PC-3 (cell line): ENCODE data around the gene ZFAND6. TPM values are rescaled to one million over a fixed set of nuclear protein-coding genes. Genes with fewer than 3 reads are reported as not detected.
A peak's percentile ranks its signal among the peaks of the same experiment; 100 is the strongest.

ENCODE experiments used
- ATAC-seq: fragments of 200-7000 bp; cut with Tn5 transposase; 2 replicates; pipeline ENCODE4 v1.9.1; 2020; ENCODE audit warnings: mild to moderate bottlenecking, moderate library complexity
- BruUV-seq: library from RNA; stranded (reverse); fragments of 400-500 nt; replicated peaks from 2 replicates; lab custom pipeline; 2021; lab: Mats Ljungman, UMichigan
- CTCF ChIA-PET: fragments of 300-600 bp; sonication (Branson Sonifier 250); formaldehyde crosslinking; loops from one replicate; lab custom pipeline; 2022; ENCODE audit warnings: antibody characterized with exemption; lab: Charles Lee
- POLR2A ChIA-PET: fragments of 300-600 bp; sonication (Branson Sonifier 250); formaldehyde crosslinking; loops from one replicate; lab custom pipeline; 2022; ENCODE audit warnings: antibody characterized with exemption; ENCODE audit not compliant: unreplicated experiment; lab: Charles Lee
- DNase-seq: peaks from one replicate; pipeline ENCODE4 v3.0.0-alpha.2; 2015
- H2AFZ ChIP-seq: fragments of 300-600 bp; sonication (generic); 2 replicates; pipeline ENCODE4 v1.6.0; 2016; ENCODE audit warnings: antibody characterized with exemption, low read length
- H3F3A ChIP-seq: fragments of 300-600 bp; sonication (generic); one replicate; pipeline ENCODE4 v1.6.0; 2017; ENCODE audit warnings: antibody characterized with exemption, low read length, control low read depth, mild to moderate bottlenecking; ENCODE audit not compliant: unreplicated experiment
- H3K27ac ChIP-seq: fragments of 300-600 bp; sonication (generic); 2 replicates; pipeline ENCODE4 v1.5.1; 2016; ENCODE audit warnings: mild to moderate bottlenecking, low read length
- H3K27me3 ChIP-seq: fragments of 300-600 bp; sonication (generic); 2 replicates; pipeline ENCODE4 v1.6.1; 2016; ENCODE audit warnings: low read length, mixed read lengths
- H3K36me3 ChIP-seq: fragments of 300-600 bp; sonication (generic); 2 replicates; pipeline ENCODE4 v1.6.1; 2016; ENCODE audit warnings: low read depth, mixed run types, low read length, mixed read lengths
- H3K4me1 ChIP-seq: fragments of 300-600 bp; sonication (generic); 2 replicates; pipeline ENCODE4 v1.5.1; 2016; ENCODE audit warnings: low read length; ENCODE audit not compliant: insufficient read depth
- H3K4me2 ChIP-seq: fragments of 300-600 bp; sonication (generic); 2 replicates; pipeline ENCODE4 v1.6.0; 2016; ENCODE audit warnings: low read length
- H3K4me3 ChIP-seq: fragments of 300-600 bp; sonication (generic); 2 replicates; pipeline ENCODE4 v1.5.1; 2016; ENCODE audit warnings: mild to moderate bottlenecking, low read length, mixed read lengths
- H3K79me2 ChIP-seq: fragments of 300-600 bp; sonication (generic); 2 replicates; pipeline ENCODE4 v1.6.1; 2017; ENCODE audit warnings: low read length, mixed read lengths
- H3K9ac ChIP-seq: fragments of 300-600 bp; sonication (generic); 2 replicates; pipeline ENCODE4 v1.6.0; 2016; ENCODE audit warnings: mild to moderate bottlenecking, low read length
- H3K9me2 ChIP-seq: fragments of 300-600 bp; sonication (generic); replicated peaks from 2 replicates; pipeline ENCODE4 v1.6.1; 2016; ENCODE audit warnings: mixed run types, low read length, mixed read lengths
- H3K9me3 ChIP-seq: fragments of 300-600 bp; sonication (generic); 2 replicates; pipeline ENCODE4 v1.6.1; 2016; ENCODE audit warnings: low read length, mixed read lengths
- H4K20me1 ChIP-seq: fragments of 300-600 bp; sonication (generic); 2 replicates; pipeline ENCODE4 v1.6.1; 2016; ENCODE audit warnings: low read length, mixed read lengths
- CTCF ChIP-seq: fragments of 300-600 bp; sonication (generic); conservative IDR thresholded peaks from 2 replicates; pipeline ENCODE4 v1.5.1; 2017; ENCODE audit warnings: antibody characterized with exemption, low read depth, mild to moderate bottlenecking, low read length
- EZH2 ChIP-seq: fragments of 300-600 bp; sonication (generic); IDR thresholded peaks from one replicate; pipeline ENCODE4 v1.6.1; 2017; ENCODE audit warnings: antibody characterized with exemption, mild to moderate bottlenecking, low read length; ENCODE audit not compliant: unreplicated experiment
- EZH2phosphoT487 ChIP-seq: fragments of 300-600 bp; sonication (generic); IDR thresholded peaks from 2 replicates; pipeline ENCODE4 v1.6.1; 2018; ENCODE audit warnings: mild to moderate bottlenecking, antibody characterized with exemption, low read length, borderline replicate concordance
- intact Hi-C: fragments of 100-400 bp; cut with micrococcal nuclease; formaldehyde crosslinking; loops from 2 replicates; pipeline ENCODE4 v1.9.0; 2023
- total RNA-seq: library from RNA; depleted of rRNA; stranded (reverse); fragments of >200 nt; gene quantifications from 2 replicates; pipeline ENCODE4 v1.2.3, GENCODE V29; 2014

The ZFAND6 gene
- total RNA-seq, 1 experiment from 2014 or later: 96.6 TPM

DNA sequence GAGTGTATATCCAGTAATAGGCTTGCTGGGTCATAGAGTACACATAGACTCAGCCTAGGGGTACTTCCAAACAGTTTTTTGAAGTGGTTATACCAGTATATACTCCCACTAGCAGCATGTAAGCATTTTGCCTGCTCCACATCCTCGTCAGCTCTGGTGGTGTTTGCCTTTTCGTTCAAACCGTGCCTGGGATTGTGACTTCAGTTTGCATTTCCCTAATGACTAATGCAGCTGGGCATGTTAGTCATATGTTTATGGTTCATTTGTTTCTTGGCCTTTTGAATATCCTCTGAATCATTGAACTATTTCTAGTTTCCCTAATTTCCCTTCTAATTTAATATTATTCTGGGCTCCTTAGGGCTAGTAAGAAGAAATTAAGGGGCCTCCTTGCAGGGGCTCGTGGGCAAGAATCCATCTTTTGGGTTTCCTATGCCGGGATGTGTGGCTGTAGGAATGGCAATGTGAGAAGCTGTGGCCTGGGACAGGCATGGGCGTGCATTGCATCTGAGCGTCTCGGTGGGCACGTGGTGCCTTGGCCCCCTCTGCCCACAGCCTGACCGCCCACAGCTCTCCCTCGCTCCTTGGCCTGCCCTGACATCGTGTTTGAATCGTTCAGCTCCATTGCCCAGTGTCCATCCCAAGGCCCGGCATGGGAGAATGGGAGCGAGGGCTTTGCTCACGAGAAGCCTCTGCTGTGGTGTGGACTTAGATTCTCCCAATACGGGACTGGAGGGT lies 119.7 kb downstream of the ZFAND6 start:
- Histone ChIP-seq H3K9me3 (no peaks in the 10 kb centered on the region), H3K27ac (peak overlapping the region; percentile 75), H3K4me3 (peak overlapping the region; percentile 23), H3K36me3 (peaks cover 29% of the 10 kb centered on the region), H4K20me1 (no peaks in the 10 kb centered on the region), H3K27me3 (no peaks in the 10 kb centered on the region), H3K9me2 (no peaks in the 10 kb centered on the region), H3K4me1 (peaks cover 20% of the 10 kb centered on the region), H3K9ac (0 out of 2 replicates have a peak overlapping the region, but pooled peaks have one; percentile 22), H3F3A (peaks cover under 1% of the 10 kb centered on the region), H2AFZ (no peak overlapping the region), H3K79me2 (no peaks in the 10 kb centered on the region), H3K4me2 (peak overlapping the region; percentile 66)
- ATAC-seq (peak; percentile 94), DNase-seq (peak; percentile 96)
- intact Hi-C loops: loop anchor here (10.0 kb wide), 1 partner anchor 284 kb away; the partner anchor contains the start of gene MTHFS
- TF ChIP-seq CTCF (no peak), EZH2phosphoT487 (no peak), EZH2 (no peak)
- CTCF ChIA-PET: no interaction called here
- POLR2A ChIA-PET: no interaction called here
- BruUV-seq: no TSS peak

GRCh38 chr15:80179935-80180334 lies 120.5 kb downstream of the ZFAND6 start:
- H2AFZ ChIP-seq: no peak overlapping the region
- ATAC-seq (no peak), DNase-seq (no peak)
- peak overlapping the region; percentile 66 for H3K4me2 ChIP-seq
- no peaks in the 10 kb centered on the region for H4K20me1 ChIP-seq
- H3K79me2 ChIP-seq: no peaks in the 10 kb centered on the region
- H3K36me3 ChIP-seq: peaks cover 37% of the 10 kb centered on the region
- BruUV-seq: no TSS peak
- H3K4me1 ChIP-seq: peaks cover 13% of the 10 kb centered on the region
- no peaks in the 10 kb centered on the region for H3K9me3 ChIP-seq
- ChIA-PET CTCF (no interaction called here), POLR2A (no interaction called here)
- H3F3A ChIP-seq: no peaks in the 10 kb centered on the region
- no peaks in the 10 kb centered on the region for H3K27me3 ChIP-seq
- intact Hi-C loops: loop anchor here (10.0 kb wide), 1 partner anchor 285 kb away; the partner anchor contains the start of gene MTHFS
- H3K9ac ChIP-seq: no peak overlapping the region
- H3K27ac ChIP-seq: peak overlapping the region; percentile 60; the same call in 1 of the 2 replicates
- H3K4me3 ChIP-seq: no peak overlapping the region
- no peak for TF ChIP-seq EZH2phosphoT487
- no peak for TF ChIP-seq EZH2
- no peak for TF ChIP-seq CTCF
- H3K9me2 ChIP-seq: no peaks in the 10 kb centered on the region

DNA sequence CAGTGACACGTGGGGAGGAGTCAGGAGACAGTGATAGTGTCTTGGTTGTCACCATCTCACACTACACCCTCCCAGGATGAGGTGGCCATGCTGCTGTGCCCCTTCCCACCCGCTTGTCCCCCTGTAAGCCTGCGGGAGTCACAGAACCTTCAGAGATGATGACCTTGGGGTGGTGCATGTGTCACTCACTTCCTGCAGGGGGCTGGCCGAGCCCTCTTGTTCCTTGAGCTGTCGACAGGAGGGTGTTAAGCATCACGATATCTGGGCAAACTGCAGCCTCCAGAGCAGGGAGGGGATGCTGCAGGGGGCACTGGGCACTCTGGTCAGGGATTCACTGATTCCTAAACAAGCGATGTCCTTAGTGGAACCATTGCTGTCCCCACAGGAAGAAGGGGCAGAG lies 121.0 kb downstream of the ZFAND6 start:
- Histone ChIP-seq H3K9ac (no peak overlapping the region), H3F3A (no peaks in the 10 kb centered on the region), H4K20me1 (no peaks in the 10 kb centered on the region), H2AFZ (no peak overlapping the region), H3K4me3 (no peak overlapping the region), H3K36me3 (peaks cover 40% of the 10 kb centered on the region), H3K4me2 (no peak overlapping the region), H3K9me3 (no peaks in the 10 kb centered on the region), H3K27me3 (no peaks in the 10 kb centered on the region), H3K4me1 (peaks cover 13% of the 10 kb centered on the region), H3K79me2 (no peaks in the 10 kb centered on the region), H3K9me2 (no peaks in the 10 kb centered on the region), H3K27ac (no peak overlapping the region)
- ChIA-PET CTCF (no interaction called here), POLR2A (no interaction called here)
- BruUV-seq: no TSS peak
- no peak for TF ChIP-seq EZH2phosphoT487
- no peak for TF ChIP-seq EZH2
- no peak for TF ChIP-seq CTCF
- DNase-seq: no peak
- intact Hi-C loops: no loop called here
- no peak for ATAC-seq
